GM12892 (cell line): ENCODE measurements around the gene SLIT3.

Experiments used
- POLR2A ChIP-seq: IDR thresholded peaks from 2 replicates; pipeline ENCODE4 v1.6.1; 2011; ENCODE audit warnings: low read depth, low read length, control low read depth
- POLR2AphosphoS5 ChIP-seq: IDR thresholded peaks from 2 replicates; pipeline ENCODE4 v1.6.1; 2011; ENCODE audit warnings: low read depth, low read length, control low read depth
- TAF1 ChIP-seq: IDR thresholded peaks from 2 replicates; pipeline ENCODE4 v1.6.1; 2011; ENCODE audit warnings: low read depth, mild to moderate bottlenecking, control low read depth, low read length, borderline replicate concordance

GRCh38 chr5:168827636-168828035 lies 473.3 kb downstream of the SLIT3 start:
- TF ChIP-seq POLR2AphosphoS5, result no peak
- no peak for TF ChIP-seq POLR2A
- TF ChIP-seq TAF1, result no peak
